HK-2 (cell line): Measurements from ENCODE around the gene ARF5.

ENCODE experiments used
- DNase-seq: peaks from one replicate; pipeline ENCODE4 v3.0.0-alpha.2; 2018; ENCODE audit not compliant: unreplicated experiment

Gene ARF5

GRCh38 chr7:127635659-127636285, 47.6 kb downstream of the ARF5 start:
- DNase-seq = no peak

- DNase-seq = no peak
Observed at GRCh38 chr7:127638197-127638596, 50.0 kb downstream of the ARF5 start.
